IMR-90 (cell line): Measurements from ENCODE around the gene GPR132. TPM values are rescaled to one million over a fixed set of nuclear protein-coding genes. Genes with fewer than 3 reads are reported as not detected.

Experiments
- ATAC-seq: fragments of 200-7000 bp; cut with Tn5 transposase; 2 replicates; pipeline ENCODE4 v1.9.1; 2020; ENCODE audit warnings: low read depth, mild to moderate bottlenecking, moderate library complexity
- BruUV-seq: library from RNA; stranded (reverse); fragments of 400-500 nt; replicated peaks from 2 replicates; lab custom pipeline; 2021; lab: Mats Ljungman, UMichigan
- CTCF ChIA-PET: fragments of 300-600 bp; formaldehyde crosslinking; extraction: SDS; loops from one replicate; lab custom pipeline; 2021; ENCODE audit warnings: antibody characterized with exemption; lab: Yijun Ruan, JAX
- POLR2A ChIA-PET: fragments of 300-600 bp; sonication (Branson Sonifier 250); formaldehyde crosslinking; loops from one replicate; lab custom pipeline; 2022; ENCODE audit warnings: antibody characterized with exemption; ENCODE audit not compliant: unreplicated experiment; lab: Charles Lee
- DNase-seq: peaks from one replicate; pipeline ENCODE4 v3.0.0; 2013
- H2AFZ ChIP-seq: replicated peaks from 2 replicates; pipeline ENCODE3; 2013; ENCODE audit warnings: low read length, mild to moderate bottlenecking; ENCODE audit not compliant: poor library complexity
- H2AK5ac ChIP-seq: 2 replicates; pipeline ENCODE4 v1.6.1; 2013; ENCODE audit warnings: low read depth, low read length, inconsistent platforms
- H2AK9ac ChIP-seq: replicated peaks from 2 replicates; pipeline ENCODE3; 2013; ENCODE audit warnings: mild to moderate bottlenecking, low read depth, low read length, moderate library complexity; ENCODE audit not compliant: poor library complexity
- H2BK120ac ChIP-seq: 2 replicates; pipeline ENCODE4 v1.6.1; 2013; ENCODE audit warnings: low read depth, low read length, inconsistent platforms
- H2BK15ac ChIP-seq: 3 replicates; pipeline ENCODE4 v1.6.1; 2013; ENCODE audit warnings: low read depth, low read length, inconsistent platforms
- H2BK20ac ChIP-seq: 2 replicates; pipeline ENCODE4 v1.6.1; 2013; ENCODE audit warnings: low read depth, mild to moderate bottlenecking, inconsistent platforms, low read length, moderate library complexity
- H2BK5ac ChIP-seq: 2 replicates; pipeline ENCODE4 v1.6.1; 2013; ENCODE audit warnings: mild to moderate bottlenecking, low read depth, low read length, inconsistent platforms; ENCODE audit not compliant: poor library complexity, severe bottlenecking
- H3K14ac ChIP-seq: replicated peaks from 2 replicates; pipeline ENCODE4 v1.6.1; 2013; ENCODE audit warnings: low read depth, low read length, inconsistent platforms
- H3K18ac ChIP-seq: 2 replicates; pipeline ENCODE4 v1.6.1; 2013; ENCODE audit warnings: low read depth, low read length, control low read depth
- H3K23ac ChIP-seq: 2 replicates; pipeline ENCODE4 v1.6.1; 2013; ENCODE audit warnings: low read depth, low read length, inconsistent platforms
- H3K27ac ChIP-seq: 2 replicates; pipeline ENCODE4 v1.5.1; 2013; ENCODE audit warnings: mild to moderate bottlenecking, control low read depth, low read length; ENCODE audit not compliant: insufficient read depth
- H3K27me3 ChIP-seq: 2 replicates; pipeline ENCODE4 v1.6.1; 2013; ENCODE audit warnings: low read length; ENCODE audit not compliant: control insufficient read depth, insufficient read depth
- H3K36me3 ChIP-seq: 2 replicates; pipeline ENCODE4 v1.6.1; 2013; ENCODE audit warnings: low read length, mixed read lengths; ENCODE audit not compliant: control insufficient read depth, insufficient read depth
- H3K4ac ChIP-seq: 2 replicates; pipeline ENCODE4 v1.6.1; 2013; ENCODE audit warnings: low read depth, low read length, inconsistent platforms
- H3K4me1 ChIP-seq: 2 replicates; pipeline ENCODE4 v1.6.1; 2013; ENCODE audit warnings: low read length, mixed read lengths; ENCODE audit not compliant: control insufficient read depth, insufficient read depth
- H3K4me2 ChIP-seq: 2 replicates; pipeline ENCODE4 v1.6.1; 2013; ENCODE audit warnings: low read depth, mild to moderate bottlenecking, control low read depth, low read length, moderate library complexity
- H3K4me3 ChIP-seq: 2 replicates; pipeline ENCODE4 v1.5.1; 2013; ENCODE audit warnings: low read depth, mild to moderate bottlenecking, control low read depth, low read length, moderate library complexity; ENCODE audit not compliant: insufficient read depth
- H3K56ac ChIP-seq: 2 replicates; pipeline ENCODE4 v1.6.1; 2013; ENCODE audit warnings: low read length, inconsistent platforms; ENCODE audit not compliant: insufficient read depth; ENCODE audit errors: extremely low read depth
- H3K79me1 ChIP-seq, 2 experiments: 2 replicates each; pipeline ENCODE4 v1.6.1; 2013; ENCODE audit warnings: low read length in 2 of 2, inconsistent platforms in 1 of 2, low read depth in 1 of 2
- H3K9ac ChIP-seq: 2 replicates; pipeline ENCODE4 v1.6.1; 2013; ENCODE audit warnings: low read depth, low read length, control low read depth
- H3K9me1 ChIP-seq: 2 replicates; pipeline ENCODE4 v1.6.1; 2013; ENCODE audit warnings: low read length, inconsistent platforms; ENCODE audit not compliant: insufficient read depth
- H3K9me3 ChIP-seq: 2 replicates; pipeline ENCODE4 v1.6.1; 2013; ENCODE audit warnings: low read length; ENCODE audit not compliant: control insufficient read depth, insufficient read depth
- H4K20me1 ChIP-seq: 2 replicates; pipeline ENCODE4 v1.6.1; 2013; ENCODE audit warnings: low read length, inconsistent platforms; ENCODE audit not compliant: insufficient read depth
- H4K5ac ChIP-seq: 2 replicates; pipeline ENCODE4 v1.6.1; 2013; ENCODE audit warnings: mild to moderate bottlenecking, low read depth, low read length, control low read depth
- H4K8ac ChIP-seq, 2 experiments: 2 replicates each; pipeline ENCODE4 v1.6.1; 2013; ENCODE audit warnings: low read depth in 2 of 2, low read length in 2 of 2, control low read depth in 1 of 2, inconsistent platforms in 1 of 2
- H4K91ac ChIP-seq: 2 replicates; pipeline ENCODE4 v1.6.1; 2013; ENCODE audit warnings: low read depth, low read length, inconsistent platforms; ENCODE audit not compliant: insufficient read depth
- CEBPB ChIP-seq: IDR thresholded peaks from 2 replicates; pipeline ENCODE4 v1.6.1; 2012; ENCODE audit warnings: low read depth, low read length, improper control_type of control experiment
- CHD1 ChIP-seq: IDR thresholded peaks from 2 replicates; pipeline ENCODE4 v1.6.1; 2012; ENCODE audit warnings: low read depth, low read length, improper control_type of control experiment
- ELK1 ChIP-seq: fragments of 150-350 bp; IDR thresholded peaks from 2 replicates; pipeline ENCODE4 v1.6.1; 2016; ENCODE audit warnings: low read depth, mild to moderate bottlenecking, low read length, moderate library complexity, borderline replicate concordance
- MAZ ChIP-seq: IDR thresholded peaks from 2 replicates; pipeline ENCODE4 v1.6.1; 2012; ENCODE audit warnings: low read depth, mild to moderate bottlenecking, low read length, improper control_type of control experiment, moderate library complexity, borderline replicate concordance
- MXI1 ChIP-seq: IDR thresholded peaks from 2 replicates; pipeline ENCODE4 v1.6.1; 2012; ENCODE audit warnings: low read depth, mild to moderate bottlenecking, low read length, moderate library complexity, borderline replicate concordance
- RAD21 ChIP-seq: IDR thresholded peaks from 2 replicates; pipeline ENCODE4 v1.6.1; 2012; ENCODE audit warnings: low read length, improper control_type of control experiment
- WGBS, 2 experiments: methylation state at CpG; one replicate each; pipeline versions ENCODE4 v1.1.5 to v1.1.7; 2013; ENCODE audit warnings: missing lambda C conversion rate in 2 of 2; ENCODE audit not compliant: insufficient read length in 1 of 2; ENCODE audit errors: extremely low coverage in 2 of 2; 5-methylcytosine and 5-hydroxymethylcytosine counted together
- dilution Hi-C: fragments of 300-500 bp; cut with HindIII; formaldehyde crosslinking; loops from one replicate; pipeline ENCODE4 v1.14.3; 2018; ENCODE audit warnings: low sequenced_read_pairs; ENCODE audit not compliant: unreplicated experiment
- in situ Hi-C: fragments of 300-500 bp; cut with MboI; formaldehyde crosslinking; loops from 3 replicates; pipeline ENCODE4 v1.14.3; 2019; ENCODE audit warnings: low sequenced_read_pairs, inconsistent platforms, mixed read lengths
- intact Hi-C: fragments of 100-400 bp; cut with micrococcal nuclease; formaldehyde crosslinking; loops from 2 replicates; pipeline ENCODE4 v1.10.0; 2022
- polyA plus RNA-seq, 3 experiments: library from polyadenylated mRNA; depleted of rRNA; stranded (reverse); fragments of >200 nt; gene quantifications; 2 replicates each; pipeline ENCODE4 v1.2.3, GENCODE V29; 2012; ENCODE audit warnings: low replicate concordance in 1 of 3
- total RNA-seq: library from RNA; depleted of rRNA; stranded (reverse); fragments of >200 nt; gene quantifications from 2 replicates; pipeline ENCODE4 v1.2.3, GENCODE V29; 2012

GPR132 gene
- total and polyA plus RNA-seq, 2 of the 4 experiments (the other 2 are of a cell fraction) = under 0.01 to 0.10 TPM

GRCh38 chr14:105077649-105077995, 12.4 kb upstream of the GPR132 start:
- Histone ChIP-seq H2AFZ (no peak overlapping the region), H3K9ac (no peak overlapping the region), H3K4me2 (no peak overlapping the region), H2AK9ac (no peak overlapping the region), H3K79me1 (no peaks in the 10 kb centered on the region), H3K9me1 (no peaks in the 10 kb centered on the region), H2BK120ac (no peak overlapping the region), H2AK5ac (no peak overlapping the region), H2BK5ac (no peak overlapping the region), H4K91ac (no peak overlapping the region), H4K8ac (no peak overlapping the region), H3K18ac (no peak overlapping the region), H3K9me3 (no peaks in the 10 kb centered on the region), H3K36me3 (no peaks in the 10 kb centered on the region), H3K14ac (no peak overlapping the region), H2BK15ac (no peak overlapping the region), H4K5ac (no peak overlapping the region), H3K23ac (no peak overlapping the region), H3K4ac (no peak overlapping the region), H3K4me1 (peaks cover 4% of the 10 kb centered on the region; the same call in 1 of the 2 replicates), H3K27me3 (peaks cover 6% of the 10 kb centered on the region; the same call in 1 of the 2 replicates), H2BK20ac (no peak overlapping the region), H4K20me1 (no peaks in the 10 kb centered on the region), H3K27ac (no peak overlapping the region), H3K56ac (no peak overlapping the region), H3K4me3 (no peak overlapping the region)
- ChIA-PET CTCF (no interaction called here), POLR2A (no interaction called here)
- intact Hi-C loops (no loop called here), dilution Hi-C loops (no loop called here), in situ Hi-C loops (no loop called here)
- TF ChIP-seq MXI1 (no peak), MAZ (no peak), CHD1 (no peak), ELK1 (no peak), CEBPB (no peak), RAD21 (no peak)
- 75% methylated on average over 4 of the region's 8 CpGs; no CpG with 5 or more reads in 1 of the 2 experiments for WGBS, 2 experiments
- no peak for ATAC-seq
- BruUV-seq = no TSS peak
- DNase-seq = no peak
